Inferior parietal cortex (tissue), 1 donor: ENCODE measurements around the gene LRRC51.
"Not testable (repeated sequence)": the region's sequence is repeated elsewhere in the genome, so short reads cannot be mapped to it uniquely, and the experiment has no call there.

Source experiments
- DNase-seq: peaks from one replicate; pipeline ENCODE4 v3.0.0-alpha.2; 2016; ENCODE audit errors: extremely low spot score

LRRC51 gene

DNA sequence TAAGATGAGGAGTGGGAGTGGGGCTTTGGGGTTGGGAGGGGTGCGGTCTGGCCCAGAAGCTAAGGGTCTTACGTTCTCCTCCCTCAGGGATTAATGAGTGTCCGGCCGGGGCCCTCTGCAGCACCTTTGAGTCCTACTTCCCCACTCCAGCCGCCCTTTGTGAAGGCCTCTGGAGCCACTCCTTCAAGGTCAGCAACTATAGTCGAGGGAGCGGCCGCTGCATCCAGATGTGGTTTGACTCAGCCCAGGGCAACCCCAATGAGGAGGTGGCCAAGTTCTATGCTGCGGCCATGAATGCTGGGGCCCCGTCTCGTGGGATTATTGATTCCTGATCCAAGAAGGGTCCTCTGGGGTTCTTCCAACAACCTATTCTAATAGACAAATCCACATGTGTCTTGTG, 58.9 kb downstream of the LRRC51 start:
- DNase-seq = no peak

DNA sequence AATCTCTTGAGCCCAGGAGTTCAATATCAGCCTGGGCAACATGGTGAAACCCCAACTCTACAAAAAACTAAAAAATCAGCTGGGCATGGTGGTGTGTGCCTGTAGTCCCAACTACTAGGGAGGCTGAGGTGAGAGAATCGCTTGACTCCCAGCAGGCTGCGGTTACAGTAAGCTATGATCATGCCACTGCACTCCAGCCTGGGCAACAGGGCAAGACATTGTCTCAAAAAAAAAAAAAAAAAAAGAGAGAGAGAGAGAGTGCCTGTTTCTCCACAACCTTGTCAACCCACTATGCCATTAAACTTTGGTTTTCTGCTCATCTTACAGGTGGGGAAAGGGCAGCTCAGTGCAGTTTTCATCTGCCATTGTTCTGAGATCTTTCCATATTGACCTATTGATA, 60.0 kb downstream of the LRRC51 start:
- DNase-seq = no peak

DNA sequence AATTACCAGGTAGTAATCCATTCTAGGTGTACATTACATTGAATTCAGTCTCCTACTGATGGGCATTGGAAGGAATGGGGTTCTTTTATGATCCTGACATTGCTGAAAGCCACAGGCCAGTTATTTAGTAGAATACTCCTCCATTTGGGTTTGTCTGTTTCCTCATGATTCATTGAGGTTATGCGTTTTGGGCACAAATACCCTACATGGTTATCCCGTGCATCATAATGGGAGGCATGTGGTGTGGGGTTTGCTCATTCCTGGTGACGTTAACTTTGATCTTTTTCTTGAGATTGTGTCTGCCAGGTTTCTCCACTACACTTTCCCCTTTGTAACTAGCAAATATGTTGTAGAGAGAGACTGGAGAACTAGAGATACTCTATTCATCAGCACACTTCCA, 60.4 kb downstream of the LRRC51 start:
- DNase-seq = no peak

DNA sequence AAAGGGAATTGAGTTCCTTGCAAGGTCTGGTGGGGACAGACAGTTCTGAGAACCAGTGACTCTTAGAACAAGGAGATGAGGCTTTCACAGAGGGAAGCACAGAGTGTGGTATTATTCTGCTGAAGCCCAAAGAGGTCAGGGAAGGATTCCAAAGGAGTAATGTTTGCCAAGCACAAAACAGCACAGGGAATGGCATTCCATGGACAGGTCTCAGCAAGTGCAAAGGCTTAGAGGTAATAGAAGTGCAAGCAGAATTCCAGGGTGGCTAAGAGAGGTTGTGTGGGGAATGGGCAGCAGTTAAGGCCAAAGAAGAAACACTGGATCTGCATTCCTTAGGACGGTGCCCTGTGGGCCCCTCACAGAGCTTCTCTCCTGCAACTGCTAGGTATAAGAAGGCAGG, 61.4 kb downstream of the LRRC51 start:
- DNase-seq = not testable (repeated sequence)

DNA sequence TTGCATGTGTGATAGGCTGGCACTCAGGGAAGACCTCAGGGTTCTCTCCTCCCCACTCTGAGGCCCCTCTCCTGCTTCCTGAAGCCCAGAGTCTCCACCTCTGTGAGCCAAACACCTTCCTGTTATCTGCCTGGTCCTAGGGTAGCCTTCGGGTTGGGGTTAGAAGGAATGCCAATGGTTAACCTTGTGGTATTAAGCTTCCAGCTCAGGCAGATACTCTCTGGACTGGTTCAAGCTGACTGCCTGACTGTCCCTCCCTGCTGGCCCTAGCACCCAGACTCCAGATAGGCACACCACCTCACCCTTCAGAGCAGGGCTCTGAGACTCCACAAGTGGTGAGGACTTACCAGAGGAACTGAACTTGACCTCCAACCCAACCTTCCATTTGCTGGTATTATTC, 61.9 kb downstream of the LRRC51 start:
- not testable (repeated sequence) for DNase-seq

DNA sequence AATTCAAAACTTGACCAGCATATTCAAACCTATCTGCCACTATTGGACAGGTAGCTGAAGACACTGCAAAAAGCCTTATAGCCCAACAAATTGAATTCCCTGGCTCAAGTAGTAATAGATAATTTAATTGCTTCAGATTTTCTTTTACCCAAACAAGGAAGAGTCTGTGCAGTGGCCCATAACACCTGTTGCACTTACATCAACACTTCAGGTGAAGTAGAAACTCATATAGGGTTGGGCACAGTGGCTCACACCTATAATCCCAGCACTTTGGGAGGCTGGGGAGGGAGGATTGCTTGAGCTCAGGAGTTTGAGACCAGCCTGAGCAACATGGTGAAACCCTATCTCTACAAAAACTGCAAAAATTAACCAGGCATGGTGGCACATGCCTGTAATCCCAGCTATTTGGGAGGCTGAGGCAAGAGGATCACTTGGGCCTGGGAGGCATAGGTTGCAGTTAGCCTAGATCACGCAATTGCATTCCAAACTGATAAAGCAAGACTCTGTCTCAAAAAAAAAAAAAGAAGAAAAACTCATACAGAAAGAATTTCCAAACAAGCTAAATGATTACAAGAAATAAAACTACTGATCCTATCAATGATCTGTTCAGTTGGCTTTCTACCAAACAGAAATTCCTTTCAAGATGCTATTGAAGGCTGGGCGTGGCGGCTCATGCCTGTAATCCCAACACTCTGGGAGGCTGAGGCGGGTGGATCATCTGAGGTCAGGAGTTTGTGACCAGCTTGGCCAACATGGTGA, 64.3 kb downstream of the LRRC51 start:
- DNase-seq = no peak
